Endothelial cell (in vitro differentiated cells): ENCODE measurements around the gene WBP1. TPM values are rescaled to one million over a fixed set of nuclear protein-coding genes. Genes with fewer than 3 reads are reported as not detected.
A peak's percentile ranks its signal among the peaks of the same experiment; 100 is the strongest.
"Not testable (repeated sequence)": the region's sequence is repeated elsewhere in the genome, so short reads cannot be mapped to it uniquely, and the experiment has no call there.

Experiments
- DNase-seq: peaks from one replicate; pipeline ENCODE4 v3.0.0; 2021; ENCODE audit warnings: low spot score
- H3K27ac Mint-ChIP-seq: one replicate; pipeline ENCODE4 v1.8.0; 2021; ENCODE audit warnings: mixed read lengths, inconsistent platforms; ENCODE audit not compliant: unreplicated experiment
- H3K27me3 Mint-ChIP-seq: one replicate; pipeline ENCODE4 v1.8.0; 2021; ENCODE audit warnings: mild to moderate bottlenecking, moderate library complexity, mixed read lengths, inconsistent platforms; ENCODE audit not compliant: unreplicated experiment
- H3K36me3 Mint-ChIP-seq: one replicate; pipeline ENCODE4 v1.8.0; 2021; ENCODE audit warnings: mild to moderate bottlenecking, low read depth, mixed read lengths, inconsistent platforms; ENCODE audit not compliant: unreplicated experiment
- H3K4me1 Mint-ChIP-seq: one replicate; pipeline ENCODE4 v1.8.0; 2021; ENCODE audit warnings: mild to moderate bottlenecking, mixed read lengths, inconsistent platforms; ENCODE audit not compliant: unreplicated experiment
- H3K4me3 Mint-ChIP-seq: one replicate; pipeline ENCODE4 v1.8.0; 2021; ENCODE audit warnings: mild to moderate bottlenecking, mixed read lengths, inconsistent platforms; ENCODE audit not compliant: unreplicated experiment
- H3K9me3 Mint-ChIP-seq: one replicate; pipeline ENCODE4 v1.8.0; 2021; ENCODE audit warnings: mixed read lengths, inconsistent platforms; ENCODE audit not compliant: unreplicated experiment
- total RNA-seq: library from RNA; stranded (reverse); fragmentation: NEBNext Ultra II Directional; extraction: Animal tissue kit (Norgen Biotek cat#: 25700); gene quantifications from one replicate; pipeline ENCODE4 v1.2.1, GENCODE V29; 2021; ENCODE audit not compliant: unreplicated experiment
- TF ChIP-seq, protein P1 (sequence below): fragments of 200-600 bp; sonication (generic); IDR thresholded peaks from one replicate; pipeline ENCODE4 v1.5.0; 2021; ENCODE audit warnings: antibody characterized with exemption; ENCODE audit not compliant: unreplicated experiment

WBP1 gene
- total RNA-seq, 1 donor from 2014 or later, result 76.8 TPM

DNA sequence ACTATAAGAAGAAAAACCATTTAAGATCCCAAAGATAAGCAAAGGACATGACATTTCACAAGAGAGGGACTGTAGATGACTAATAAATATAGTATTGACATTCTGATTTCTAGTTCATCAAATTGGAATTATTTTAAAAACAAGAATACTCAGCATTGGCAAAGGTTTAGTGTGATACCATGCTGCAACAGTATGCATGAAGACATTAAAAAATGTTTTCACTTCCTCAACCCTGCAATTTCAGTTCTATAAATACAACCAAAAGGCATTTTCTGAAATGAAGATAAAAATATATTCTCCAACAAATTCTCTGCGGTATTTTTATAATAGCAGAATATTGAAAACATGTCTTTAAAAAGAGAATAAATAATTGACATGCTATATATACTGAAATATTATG lies 38.9 kb upstream of the WBP1 start:
- H3K27me3 Mint-ChIP-seq, result peaks cover 9% of the 10 kb centered on the region
- no peaks in the 10 kb centered on the region for H3K9me3 Mint-ChIP-seq
- no peak for DNase-seq
- peaks cover 18% of the 10 kb centered on the region for H3K4me1 Mint-ChIP-seq
- TF ChIP-seq, protein P1, sequence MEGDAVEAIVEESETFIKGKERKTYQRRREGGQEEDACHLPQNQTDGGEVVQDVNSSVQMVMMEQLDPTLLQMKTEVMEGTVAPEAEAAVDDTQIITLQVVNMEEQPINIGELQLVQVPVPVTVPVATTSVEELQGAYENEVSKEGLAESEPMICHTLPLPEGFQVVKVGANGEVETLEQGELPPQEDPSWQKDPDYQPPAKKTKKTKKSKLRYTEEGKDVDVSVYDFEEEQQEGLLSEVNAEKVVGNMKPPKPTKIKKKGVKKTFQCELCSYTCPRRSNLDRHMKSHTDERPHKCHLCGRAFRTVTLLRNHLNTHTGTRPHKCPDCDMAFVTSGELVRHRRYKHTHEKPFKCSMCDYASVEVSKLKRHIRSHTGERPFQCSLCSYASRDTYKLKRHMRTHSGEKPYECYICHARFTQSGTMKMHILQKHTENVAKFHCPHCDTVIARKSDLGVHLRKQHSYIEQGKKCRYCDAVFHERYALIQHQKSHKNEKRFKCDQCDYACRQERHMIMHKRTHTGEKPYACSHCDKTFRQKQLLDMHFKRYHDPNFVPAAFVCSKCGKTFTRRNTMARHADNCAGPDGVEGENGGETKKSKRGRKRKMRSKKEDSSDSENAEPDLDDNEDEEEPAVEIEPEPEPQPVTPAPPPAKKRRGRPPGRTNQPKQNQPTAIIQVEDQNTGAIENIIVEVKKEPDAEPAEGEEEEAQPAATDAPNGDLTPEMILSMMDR, result no peak
- peaks cover 8% of the 10 kb centered on the region for H3K36me3 Mint-ChIP-seq
- no peak overlapping the region for H3K27ac Mint-ChIP-seq
- H3K4me3 Mint-ChIP-seq, result no peak overlapping the region

DNA sequence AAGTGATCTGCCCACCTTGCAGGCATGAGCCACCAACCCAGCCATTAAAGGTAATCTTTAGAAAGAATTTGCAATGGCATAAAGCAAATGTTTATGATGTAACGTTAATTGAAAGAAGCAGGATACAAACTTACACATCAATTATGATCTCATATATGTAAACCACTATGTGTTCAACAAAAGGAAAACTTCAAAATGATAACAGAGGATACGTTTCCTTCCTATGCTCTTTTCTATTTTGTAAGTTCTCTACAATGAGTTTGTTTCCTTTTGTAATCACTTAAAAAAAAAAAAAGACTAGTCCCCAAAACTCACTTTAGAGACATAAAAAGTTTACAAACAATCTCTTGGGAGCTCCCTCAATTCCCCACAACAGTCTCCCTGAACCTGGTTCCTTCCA lies 38.2 kb upstream of the WBP1 start:
- TF ChIP-seq, protein P1, result no peak
- no peak overlapping the region for H3K27ac Mint-ChIP-seq
- no peak for DNase-seq
- H3K4me3 Mint-ChIP-seq, result peak overlapping the region; percentile 4
- peaks cover 12% of the 10 kb centered on the region for H3K36me3 Mint-ChIP-seq
- H3K4me1 Mint-ChIP-seq, result peaks cover 18% of the 10 kb centered on the region
- H3K27me3 Mint-ChIP-seq, result peaks cover 7% of the 10 kb centered on the region
- no peaks in the 10 kb centered on the region for H3K9me3 Mint-ChIP-seq

- H3K27ac Mint-ChIP-seq, result peak overlapping the region; percentile 97
These were observed 37.7 kb upstream of the WBP1 start for GRCh38 chr2:74420443-74421103.

DNA sequence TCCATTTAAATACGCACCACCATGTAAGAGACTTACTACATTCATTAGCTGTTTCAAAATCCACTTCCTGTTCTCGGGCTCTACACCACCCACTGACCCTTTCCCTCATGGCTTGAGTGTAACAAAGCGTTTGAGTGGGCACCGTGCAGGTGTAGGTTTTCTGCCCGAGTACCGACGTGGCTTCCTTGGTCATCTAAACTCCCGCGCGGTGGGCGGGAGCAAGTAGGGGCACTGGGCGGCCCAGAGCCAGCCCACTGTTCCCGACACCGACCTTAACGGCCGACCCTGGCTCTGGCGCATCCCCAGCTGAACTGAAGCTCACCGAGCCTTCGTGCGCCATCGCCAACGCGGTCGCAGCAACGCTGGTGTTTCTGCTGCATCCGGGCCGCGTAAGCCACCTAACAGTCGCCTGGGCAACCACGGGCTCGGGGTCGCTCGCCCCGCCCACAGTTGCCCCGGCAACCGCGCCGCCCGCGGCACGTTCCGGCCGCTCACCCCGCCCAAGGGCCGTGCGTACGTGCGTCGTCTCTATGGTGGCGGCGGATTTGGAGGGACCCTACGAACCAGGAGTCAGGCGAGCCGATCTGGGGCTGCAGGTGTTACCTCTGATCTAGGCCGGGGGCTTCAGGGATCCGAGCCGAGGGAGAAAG lies 36.9 kb upstream of the WBP1 start, which contains the start of the genes C2orf81 and WDR54:
Gene C2orf81, minus strand, starts transcription at position 399 of the 650 bp plus-strand sequence. Its CDS starts 59 bp downstream, at position 340.
Gene WDR54, plus strand, starts transcription at position 510 of the 650 bp plus-strand sequence. CDS start 424 bp downstream, outside the sequence.
- peak; percentile 88 for DNase-seq

More at GRCh38 chr2:74420443-74421103, 37.7 kb upstream of the WBP1 start:
- H3K9me3 Mint-ChIP-seq, DNase-seq, H3K27me3 Mint-ChIP-seq: not testable (repeated sequence)
- Mint-ChIP-seq H3K4me3 (peak overlapping the region; percentile 76), H3K4me1 (peaks cover 18% of the 10 kb centered on the region), H3K36me3 (peaks cover 17% of the 10 kb centered on the region)

DNA sequence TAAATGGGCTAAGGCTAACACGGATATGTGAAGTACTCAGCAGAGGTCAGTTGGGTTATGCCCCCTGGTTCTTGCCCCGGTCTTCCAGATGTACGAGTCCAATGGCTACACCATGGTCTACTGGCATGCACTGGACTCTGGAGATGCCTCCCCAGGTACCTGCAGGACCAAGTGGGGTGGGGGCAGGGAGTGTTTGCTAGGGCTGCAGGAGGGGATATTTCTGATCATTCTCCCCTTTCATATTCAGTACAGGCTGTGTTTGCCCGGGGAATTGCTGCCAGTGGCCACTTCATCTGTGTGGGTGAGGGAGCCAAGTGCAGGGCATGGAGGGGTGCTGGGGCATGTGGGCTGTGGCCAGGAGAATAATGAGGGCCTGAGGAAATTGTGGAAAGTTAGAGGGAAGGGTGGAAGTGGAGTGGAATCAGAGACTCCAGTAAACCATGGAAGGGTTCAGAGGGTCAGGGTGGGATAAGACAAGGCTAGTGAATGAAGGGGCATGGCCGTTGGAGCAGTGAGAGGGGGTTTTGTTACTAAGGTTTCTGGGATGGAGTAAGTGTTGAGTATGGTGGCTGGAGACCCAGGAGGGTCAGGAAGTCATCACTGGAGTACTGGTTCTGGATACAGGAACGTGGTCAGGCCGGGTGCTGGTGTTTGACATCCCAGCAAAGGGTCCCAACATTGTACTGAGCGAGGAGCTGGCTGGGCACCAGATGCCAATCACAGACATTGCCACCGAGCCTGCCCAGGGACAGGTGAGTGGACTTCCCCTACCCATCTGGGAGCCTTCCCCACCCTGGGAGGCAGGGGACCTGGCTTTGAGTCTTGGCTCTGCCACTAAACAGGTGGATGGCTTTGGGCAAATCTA lies 34.8 kb upstream of the WBP1 start:
- TF ChIP-seq, protein P1, result no peak
- Mint-ChIP-seq H3K4me1 (peaks cover 13% of the 10 kb centered on the region), H3K9me3 (no peaks in the 10 kb centered on the region), H3K27me3 (peaks cover 14% of the 10 kb centered on the region), H3K36me3 (peaks cover 34% of the 10 kb centered on the region), H3K4me3 (peak overlapping the region; percentile 75), H3K27ac (no peak overlapping the region)
- no peak for DNase-seq

More for the DNA sequence above, 36.9 kb upstream of the WBP1 start, which contains the start of the genes C2orf81 and WDR54:
- TF ChIP-seq, protein P1, result no peak
- peak within 1 kb of the TSS; percentile 99 for H3K4me3 Mint-ChIP-seq
- peaks cover 11% of the 10 kb centered on the region for H3K27me3 Mint-ChIP-seq
- peaks cover 13% of the 10 kb centered on the region for H3K4me1 Mint-ChIP-seq
- H3K9me3 Mint-ChIP-seq, result no peaks in the 10 kb centered on the region
- peaks cover 17% of the 10 kb centered on the region for H3K36me3 Mint-ChIP-seq
- peak within 1 kb of the TSS; percentile 98 for H3K27ac Mint-ChIP-seq
